Measurements from ENCODE around the gene EEF2KMT.

GRCh38 chr16:5062790-5063765, 34.5 kb downstream of the EEF2KMT start:
- TF ChIP-seq CTCF (conservative IDR thresholded peaks at IDR 0.05; ENCODE audit: low read length) (peak; percentile 13; the same call in 1 of the 2 replicates), EZH2phosphoT487 (IDR thresholded peaks at IDR 0.05; ENCODE audit: borderline replicate concordance) (no peak)
